Glomerular visceral epithelial cell (primary cell): ENCODE results near the gene GAK.

Experiments
- DNase-seq: peaks from one replicate; pipeline ENCODE4 v3.0.0-alpha.2; 2016; ENCODE audit errors: extremely low spot score

GAK gene

DNA sequence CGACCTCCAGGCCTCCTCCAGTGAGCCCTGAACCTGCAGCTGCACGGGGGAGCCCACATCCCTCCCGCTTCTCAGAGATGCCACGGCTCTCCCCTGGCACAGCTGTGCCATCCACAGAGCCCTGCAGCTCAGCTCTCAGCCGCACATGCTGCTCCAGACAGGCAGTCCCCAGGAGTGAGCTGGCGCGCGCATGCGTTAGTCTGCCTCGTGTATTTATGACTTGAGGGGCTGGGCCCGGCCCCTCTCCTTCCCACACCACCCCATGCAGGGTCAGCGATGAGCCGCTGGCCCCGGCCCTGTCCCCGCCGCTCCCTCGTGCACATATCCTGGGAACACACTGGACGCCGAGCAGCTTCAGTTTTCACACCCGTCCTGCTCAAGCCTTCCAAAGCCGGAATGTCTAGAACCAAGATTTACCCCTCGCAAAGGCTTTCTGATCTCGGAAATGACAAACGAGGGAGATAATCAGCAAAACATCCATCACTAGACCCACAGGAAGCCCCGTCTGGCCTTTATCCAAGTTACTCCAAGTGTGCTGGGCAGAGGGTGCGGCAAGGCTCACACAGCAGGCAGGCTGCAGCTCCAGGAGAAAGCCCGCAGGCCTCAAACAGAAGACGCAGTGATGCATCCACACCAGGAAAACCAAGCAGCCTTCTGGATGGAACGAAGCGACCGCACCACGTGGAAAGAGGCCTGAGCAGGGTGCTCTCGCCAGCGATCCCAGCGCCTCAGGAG is 24.3 kb downstream of the GAK start:
- no peak for DNase-seq

- DNase-seq = no peak
Observed at GRCh38 chr4:907103-907400, 25.1 kb downstream of the GAK start.

DNA sequence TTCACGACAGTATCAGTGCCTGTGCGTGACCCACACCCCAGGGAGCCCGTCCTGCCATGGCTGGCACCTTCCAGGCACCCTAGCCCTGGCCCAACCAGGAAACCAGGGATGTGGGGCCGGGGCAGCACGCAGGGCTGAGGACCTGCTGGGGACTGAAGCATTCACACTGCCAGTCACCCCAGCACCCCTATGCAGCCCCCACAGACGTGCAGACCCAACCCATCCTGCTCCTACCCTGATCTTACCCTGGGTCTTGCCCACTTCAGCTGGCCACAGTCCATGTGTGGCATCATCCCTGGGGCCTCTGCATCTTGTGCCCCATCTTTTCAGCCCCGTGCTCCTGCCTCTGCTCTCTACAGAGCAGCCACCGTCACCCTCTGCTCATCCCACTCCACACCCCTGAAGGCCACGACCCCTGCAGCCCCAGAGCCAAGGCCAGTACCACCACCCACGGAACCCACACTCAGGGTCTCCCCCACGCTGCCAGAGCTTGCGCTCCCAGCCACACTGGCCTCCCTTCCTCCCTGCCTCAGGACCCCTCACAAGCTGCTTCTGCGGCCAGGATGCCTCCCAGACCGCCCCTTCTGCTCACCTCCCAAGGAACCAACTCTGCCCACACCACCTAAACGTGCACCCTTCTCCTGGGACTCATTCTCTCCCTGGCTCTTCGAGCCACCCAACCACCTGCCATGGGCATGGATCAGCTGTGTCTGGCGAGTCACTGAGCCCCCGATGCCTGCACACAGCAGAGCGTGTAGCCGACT is 25.6 kb downstream of the GAK start:
- DNase-seq = no peak

- DNase-seq = no peak
Observed at GRCh38 chr4:905485-906338, 26.4 kb downstream of the GAK start.

- DNase-seq = no peak
Observed at GRCh38 chr4:903066-904046, 28.8 kb downstream of the GAK start.

- no peak for DNase-seq
Observed at GRCh38 chr4:901192-901910, 30.8 kb downstream of the GAK start.

DNA sequence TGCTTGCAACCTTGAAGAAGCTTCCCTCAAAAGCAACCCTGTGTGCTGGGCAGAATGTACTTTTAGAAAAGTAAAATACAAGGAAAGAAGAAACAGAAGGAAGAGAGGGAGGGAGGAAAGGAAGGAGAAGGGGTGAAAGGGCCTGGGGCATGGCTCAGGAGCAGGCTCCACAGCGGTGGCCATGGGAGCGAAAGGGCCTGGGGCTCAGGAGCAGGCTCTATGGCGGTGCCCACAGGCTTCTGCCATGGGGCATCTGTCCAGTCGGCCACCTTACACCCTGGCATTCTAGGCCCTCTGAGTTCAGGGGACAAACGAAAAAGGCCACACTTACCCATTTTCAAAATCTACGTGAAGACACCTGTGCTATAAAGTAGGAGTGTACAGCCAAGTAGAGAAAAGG is 31.4 kb downstream of the GAK start:
- no peak for DNase-seq

- DNase-seq = no peak
Observed at GRCh38 chr4:900073-900472, 32.0 kb downstream of the GAK start.

GRCh38 chr4:899556-899906 is 32.6 kb downstream of the GAK start:
- DNase-seq = no peak

DNA sequence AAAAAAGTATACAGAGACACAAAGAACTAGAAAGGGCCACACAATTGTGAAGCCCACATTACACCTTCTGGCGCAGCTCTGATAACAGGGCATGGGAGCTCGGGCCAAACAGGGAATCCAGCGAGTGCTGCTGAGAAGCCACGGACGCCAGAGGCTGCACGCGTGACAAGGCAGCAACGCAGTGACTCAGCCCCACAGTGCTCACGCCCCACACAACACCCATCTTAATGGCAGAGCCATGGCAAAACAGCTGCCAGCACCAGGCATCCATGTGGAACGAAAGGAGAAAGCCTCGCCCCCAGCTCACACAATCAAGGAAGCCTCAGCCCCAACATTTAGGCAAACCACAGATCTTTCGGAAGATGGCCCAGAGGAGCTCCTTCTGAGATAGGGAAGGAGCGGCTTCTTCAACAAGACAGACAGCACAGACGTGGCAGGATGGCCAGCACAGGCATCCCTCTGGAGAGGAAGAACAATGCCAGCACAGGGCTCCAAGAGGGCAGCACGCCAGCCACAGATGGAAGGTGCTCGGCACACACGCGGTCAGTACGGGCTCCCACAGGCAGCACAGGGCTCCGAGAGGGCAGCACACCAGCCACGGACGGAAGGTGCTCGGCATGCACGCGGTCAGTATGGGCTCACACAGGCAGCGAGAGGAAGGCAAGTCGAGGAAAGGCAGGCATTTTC is 33.1 kb downstream of the GAK start:
- no peak for DNase-seq

DNA sequence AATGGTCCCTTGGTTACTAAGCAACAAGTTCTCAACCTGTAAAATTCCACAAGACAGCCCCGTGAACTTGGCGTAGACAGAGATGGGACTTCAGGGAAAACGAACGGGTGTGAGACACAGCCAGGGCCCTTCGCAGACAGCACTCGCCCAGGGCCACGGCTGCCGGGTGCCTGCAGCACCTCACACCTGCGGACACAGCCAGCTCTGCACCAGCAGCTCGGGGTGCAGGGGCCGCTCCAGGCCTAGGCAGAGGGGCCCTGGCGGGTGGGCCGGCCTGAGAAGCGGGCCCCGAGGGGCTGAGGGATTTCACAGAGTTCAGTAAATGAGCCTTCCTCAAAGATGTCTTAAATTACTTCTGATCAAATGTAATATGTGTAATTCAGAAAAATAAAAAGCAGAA is 34.0 kb downstream of the GAK start:
- DNase-seq = no peak

DNA sequence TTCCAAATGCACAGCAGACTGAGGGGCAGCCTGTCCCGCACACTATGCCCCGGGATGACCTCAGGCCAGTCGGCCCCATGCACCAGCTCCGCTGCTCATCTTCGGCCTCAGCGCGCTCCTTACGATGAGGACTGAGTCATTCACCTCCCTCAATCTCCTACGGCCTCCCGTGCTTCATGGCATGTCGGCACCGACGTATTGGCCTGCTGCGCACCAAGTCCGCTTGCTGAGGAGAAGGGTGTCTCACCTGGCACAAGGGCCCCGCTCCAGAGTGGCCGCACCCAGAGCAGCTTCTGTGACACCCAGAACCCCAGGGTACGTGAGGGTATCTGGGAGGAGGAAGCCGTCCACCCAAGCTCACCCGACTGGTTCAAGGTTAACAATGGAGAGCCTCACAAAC is 35.5 kb downstream of the GAK start:
- DNase-seq = no peak

DNA sequence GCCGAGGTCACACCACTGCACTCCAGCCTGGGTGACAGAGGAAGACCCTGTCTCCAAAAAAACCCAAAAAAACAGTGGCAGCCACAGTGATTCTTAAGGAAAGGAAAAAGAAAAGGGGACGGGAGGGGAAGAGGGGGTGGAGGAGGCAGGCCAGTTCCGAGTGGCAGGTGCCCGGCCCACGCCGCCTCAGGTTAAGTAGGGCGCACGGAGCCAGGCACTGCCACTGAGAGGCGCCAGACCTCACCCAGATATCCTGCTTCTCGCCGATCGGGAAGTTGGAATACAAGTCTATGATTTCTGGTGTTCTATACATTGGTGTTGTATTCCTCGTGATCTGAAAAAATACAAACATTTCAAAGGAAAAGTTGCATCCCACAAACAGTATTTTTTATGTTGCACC is 35.9 kb downstream of the GAK start:
- no peak for DNase-seq

DNA sequence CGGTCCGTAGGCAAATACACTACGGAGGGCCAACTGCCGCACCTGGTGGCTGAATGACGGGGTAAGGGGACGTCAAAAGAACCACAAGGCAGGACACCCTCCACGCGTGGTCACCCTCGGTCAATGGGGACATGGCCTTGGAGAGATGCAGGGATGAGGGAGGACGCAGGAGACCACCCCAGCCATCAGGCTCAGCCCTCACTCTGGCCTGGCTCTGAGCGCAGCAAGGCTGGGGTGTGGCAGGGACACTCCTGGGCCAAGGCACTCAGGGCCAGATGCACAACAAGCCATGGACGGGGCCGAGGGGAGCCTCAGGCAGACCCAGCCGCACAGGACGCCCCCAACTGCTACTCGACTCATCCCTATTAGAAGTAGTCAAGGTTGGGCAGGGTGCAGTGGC is 36.5 kb downstream of the GAK start:
- DNase-seq = no peak

DNA sequence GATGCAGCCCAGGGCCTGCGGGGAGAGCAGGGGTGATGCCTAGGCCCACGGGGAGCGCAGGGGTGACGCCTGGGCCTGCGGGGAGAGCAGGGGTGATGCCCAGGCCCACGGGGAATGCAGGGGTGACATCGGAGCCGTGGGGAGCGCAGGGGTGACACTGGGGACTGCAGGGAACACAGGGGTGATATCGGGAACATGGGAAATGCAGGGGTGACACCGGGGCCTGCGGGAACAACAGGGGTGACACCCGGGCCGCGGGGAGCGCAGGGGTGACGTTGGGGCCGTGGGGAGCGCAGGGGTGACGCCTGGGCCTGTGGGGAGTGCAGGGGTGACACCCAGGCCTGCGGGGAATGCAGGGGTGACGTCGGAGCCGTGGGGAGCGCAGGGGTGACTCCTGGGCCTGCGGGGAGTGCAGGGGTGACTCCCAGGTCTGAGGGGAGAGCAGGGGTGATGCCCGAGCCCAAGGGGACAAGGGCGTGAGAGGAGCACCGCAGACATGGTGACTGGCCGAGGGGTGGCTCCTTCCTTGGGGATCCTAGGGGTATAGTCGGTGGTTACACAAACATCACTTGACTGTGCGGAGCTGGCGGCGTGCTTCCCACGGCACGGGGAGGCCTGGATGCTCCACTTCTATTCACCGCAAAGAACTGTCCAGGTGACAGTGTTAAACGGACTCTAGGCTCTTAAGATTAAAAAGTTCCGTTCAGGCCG is 38.0 kb downstream of the GAK start:
- DNase-seq = no peak

- no peak for DNase-seq
Observed at GRCh38 chr4:893276-893994, 38.7 kb downstream of the GAK start.

DNA sequence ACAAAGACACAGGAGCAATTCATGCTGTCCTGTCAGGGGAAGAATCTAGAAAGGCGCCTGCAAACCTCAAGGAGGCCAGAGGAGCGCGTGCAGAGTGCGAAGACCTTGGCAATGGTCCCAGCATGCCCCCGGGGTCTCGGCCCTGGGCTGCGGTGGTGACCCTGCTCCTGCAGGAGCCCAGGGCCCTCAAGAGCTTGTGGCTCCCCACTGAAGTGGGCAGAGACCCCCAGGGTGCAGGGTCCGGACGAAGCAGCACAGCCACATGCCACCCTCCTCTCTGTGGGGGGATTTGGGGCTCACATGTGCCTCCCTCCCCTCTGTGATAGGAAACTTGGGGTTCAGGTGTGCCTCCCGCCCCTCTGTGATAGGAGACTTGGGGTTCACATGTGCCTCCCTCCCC is 39.3 kb downstream of the GAK start:
- DNase-seq = no peak

- no peak for DNase-seq
Observed at GRCh38 chr4:891747-892146, 40.4 kb downstream of the GAK start.

DNA sequence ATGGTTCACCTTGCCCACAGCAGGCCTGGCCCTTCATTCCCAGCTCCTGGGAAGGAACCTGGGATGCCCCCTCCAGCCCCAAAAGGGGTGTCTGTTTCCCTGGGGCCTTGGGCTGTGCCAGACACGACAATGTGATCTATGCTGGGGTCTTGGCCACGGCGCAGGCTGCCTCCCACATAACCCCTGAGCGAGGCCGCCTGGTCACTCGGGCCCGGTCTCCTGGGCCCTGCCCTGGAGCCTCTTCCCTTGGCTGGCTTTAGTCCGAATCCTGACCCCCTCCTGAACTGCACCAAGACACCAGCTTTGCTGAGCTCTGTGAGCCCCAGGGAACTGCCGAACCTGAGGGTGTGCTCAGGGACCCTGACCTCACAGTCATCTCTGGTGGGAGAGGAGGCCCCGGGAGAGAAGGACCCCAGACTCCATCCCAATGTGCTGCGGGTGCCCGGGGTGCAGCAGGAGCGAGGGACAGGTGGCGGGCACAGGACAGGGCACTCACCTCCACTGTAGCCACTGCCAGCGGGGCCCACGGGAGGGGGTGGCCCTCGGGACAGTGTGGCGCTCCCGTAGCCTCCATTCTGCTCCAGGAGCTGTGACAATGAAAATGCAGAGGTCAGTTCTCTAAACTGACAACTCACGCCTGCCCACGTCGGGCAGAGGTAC is 42.0 kb downstream of the GAK start:
- DNase-seq = no peak
